ENCODE results near the gene CFAP221. TPM values are rescaled to one million over a fixed set of nuclear protein-coding genes. Genes with fewer than 3 reads are reported as not detected.

Gene CFAP221
- total and polyA plus RNA-seq, 4 experiments from 2014 or later = not detected

DNA sequence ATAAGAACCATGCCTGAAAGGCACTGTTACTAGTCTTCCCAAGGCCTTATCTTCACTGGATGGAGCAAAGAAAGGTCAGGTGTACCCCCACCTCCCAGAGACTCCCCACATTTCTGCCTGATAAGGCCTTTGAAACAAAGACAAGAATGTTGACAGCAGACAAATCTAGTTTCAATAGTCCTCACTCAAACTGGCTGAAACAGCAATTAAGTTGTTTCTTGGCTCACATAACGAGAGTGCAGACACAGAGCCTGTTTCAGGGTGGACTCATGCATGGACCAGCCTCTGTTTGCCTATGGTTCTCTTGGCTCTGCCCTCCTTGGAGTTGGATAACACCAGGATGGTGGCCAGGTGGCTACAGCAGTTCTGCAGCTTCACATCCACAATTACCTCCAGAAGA is 7.5 kb upstream of the CFAP221 start:
- Histone ChIP-seq H3K36me3 (ENCODE audit: insufficient read depth, low read length) (no peaks in the 10 kb centered on the region), H3K9me3 (ENCODE audit: control insufficient read depth in 1 of 2, low read length in 2 of 2) (peaks cover 0 to 8% of the 10 kb centered on the region in 2 donors), H3K27ac (ENCODE audit: low read depth, low read length) (no peak overlapping the region), H3K4me1 (ENCODE audit: insufficient read depth, low read length) (no peaks in the 10 kb centered on the region), H3K4me3 (ENCODE audit: low read length in 2 of 2) (no peak overlapping the region), H3K27me3 (ENCODE audit: insufficient read depth, low read length) (no peaks in the 10 kb centered on the region)
- peaks cover 7 to 11% of the 10 kb centered on the region in 2 donors for H3K27me3 Mint-ChIP-seq
- no peaks in the 10 kb centered on the region for H3K36me3 Mint-ChIP-seq
- H3K4me3 Mint-ChIP-seq = no peak overlapping the region
- H3K4me1 Mint-ChIP-seq = no peaks in the 10 kb centered on the region
- peaks cover 0 to 54% (median 33%) of the 10 kb centered on the region in 8 donors for H3K9me3 Mint-ChIP-seq
- intact Hi-C loops (cut with micrococcal nuclease) = no loop called here
- CTCF ChIA-PET (ENCODE audit: partially characterized antibody) = no interaction called here
- POLR2A ChIA-PET (ENCODE audit: partially characterized antibody) = no interaction called here
- H3K27ac Mint-ChIP-seq = no peak overlapping the region
- no peak for DNase-seq

GRCh38 chr2:119537792-119538191 is 6.5 kb upstream of the CFAP221 start:
- Mint-ChIP-seq H3K9me3 (peaks cover 0 to 46% (median 25%) of the 10 kb centered on the region in 8 donors), H3K27me3 (peaks cover 7 to 16% of the 10 kb centered on the region in 2 donors), H3K36me3 (no peaks in the 10 kb centered on the region), H3K4me3 (no peak overlapping the region), H3K27ac (no peak overlapping the region), H3K4me1 (no peaks in the 10 kb centered on the region)
- no peak for DNase-seq
- H3K4me1 ChIP-seq (ENCODE audit: insufficient read depth, low read length) = no peaks in the 10 kb centered on the region
- H3K36me3 ChIP-seq (ENCODE audit: insufficient read depth, low read length) = no peaks in the 10 kb centered on the region
- ChIA-PET CTCF (ENCODE audit: partially characterized antibody) (no interaction called here), POLR2A (ENCODE audit: partially characterized antibody) (no interaction called here)
- H3K27ac ChIP-seq (ENCODE audit: low read depth, low read length) = no peak overlapping the region
- intact Hi-C loops (cut with micrococcal nuclease) = no loop called here
- H3K9me3 ChIP-seq (ENCODE audit: control insufficient read depth in 1 of 2, low read length in 2 of 2) = peaks cover 0 to 8% of the 10 kb centered on the region in 2 donors
- no peak overlapping the region for H3K4me3 ChIP-seq (ENCODE audit: low read length in 2 of 2)
- no peaks in the 10 kb centered on the region for H3K27me3 ChIP-seq (ENCODE audit: insufficient read depth, low read length)

GRCh38 chr2:119541476-119541875 is 2.8 kb upstream of the CFAP221 start:
- H3K4me3 ChIP-seq (ENCODE audit: low read length in 2 of 2) = no peak overlapping the region
- Mint-ChIP-seq H3K4me1 (peaks cover 0 to 15% (median 6%) of the 10 kb centered on the region in 4 donors), H3K9me3 (peaks cover 0 to 26% (median 4%) of the 10 kb centered on the region in 8 donors), H3K27ac (no peak overlapping the region), H3K36me3 (no peaks in the 10 kb centered on the region), H3K4me3 (no peak overlapping the region), H3K27me3 (peaks cover 27 to 39% of the 10 kb centered on the region in 2 donors)
- ChIA-PET CTCF (ENCODE audit: partially characterized antibody) (no interaction called here), POLR2A (ENCODE audit: partially characterized antibody) (no interaction called here)
- H3K27me3 ChIP-seq (ENCODE audit: insufficient read depth, low read length) = peaks cover 7% of the 10 kb centered on the region
- H3K27ac ChIP-seq (ENCODE audit: low read depth, low read length) = no peak overlapping the region
- H3K4me1 ChIP-seq (ENCODE audit: insufficient read depth, low read length) = peaks cover 5% of the 10 kb centered on the region
- H3K9me3 ChIP-seq (ENCODE audit: control insufficient read depth in 1 of 2, low read length in 2 of 2) = no peaks in the 10 kb centered on the region
- no peak for DNase-seq
- no peaks in the 10 kb centered on the region for H3K36me3 ChIP-seq (ENCODE audit: insufficient read depth, low read length)
- intact Hi-C loops (cut with micrococcal nuclease) = no loop called here

DNA sequence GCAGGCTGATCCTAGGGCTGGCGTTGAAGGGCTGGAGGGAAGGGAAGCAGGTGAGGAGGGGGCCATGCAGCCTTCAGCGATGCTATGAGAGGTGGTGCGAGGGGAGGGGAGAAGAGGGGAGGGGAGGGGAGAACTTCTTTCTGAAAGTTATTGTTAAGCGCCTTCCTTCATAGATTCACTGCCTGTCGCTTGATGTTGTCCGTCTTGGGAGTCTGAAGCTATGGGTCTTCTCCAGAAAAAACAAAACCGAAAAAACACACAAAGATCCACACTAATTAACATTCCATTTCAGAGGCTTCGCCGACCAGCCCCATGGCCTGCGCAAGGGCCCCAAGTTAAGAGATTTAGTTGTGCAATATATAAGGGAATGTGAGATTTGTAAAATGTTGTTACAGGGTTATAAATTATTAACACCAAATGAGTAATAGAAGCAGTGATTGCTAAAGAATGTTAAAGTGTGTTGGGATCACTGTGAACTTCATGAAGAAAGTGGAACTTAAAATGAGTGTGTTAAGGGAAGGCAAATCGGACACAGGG is 758 bp downstream of the CFAP221 start:
- no peak overlapping the region for H3K4me3 ChIP-seq (ENCODE audit: low read length in 2 of 2)
- H3K4me1 ChIP-seq (ENCODE audit: insufficient read depth, low read length) = peaks cover 5% of the 10 kb centered on the region
- ChIA-PET POLR2A (ENCODE audit: partially characterized antibody) (no interaction called here), CTCF (ENCODE audit: partially characterized antibody) (no interaction called here)
- intact Hi-C loops (cut with micrococcal nuclease) = no loop called here
- peaks cover 0 to 15% (median 6%) of the 10 kb centered on the region in 4 donors for H3K4me1 Mint-ChIP-seq
- no peaks in the 10 kb centered on the region for H3K9me3 ChIP-seq (ENCODE audit: control insufficient read depth in 1 of 2, low read length in 2 of 2)
- H3K9me3 Mint-ChIP-seq = peaks cover 0 to 11% (median 2%) of the 10 kb centered on the region in 8 donors
- H3K27me3 ChIP-seq (ENCODE audit: insufficient read depth, low read length) = peaks cover 7% of the 10 kb centered on the region
- H3K36me3 Mint-ChIP-seq = no peaks in the 10 kb centered on the region
- no peak overlapping the region for H3K27ac Mint-ChIP-seq
- H3K27me3 Mint-ChIP-seq = peaks cover 31 to 42% of the 10 kb centered on the region in 2 donors
- H3K36me3 ChIP-seq (ENCODE audit: insufficient read depth, low read length) = no peaks in the 10 kb centered on the region
- H3K27ac ChIP-seq (ENCODE audit: low read depth, low read length) = no peak overlapping the region
- no peak for DNase-seq
- H3K4me3 Mint-ChIP-seq = peak overlapping the region in 7 of 8 donors; percentile 1 to 56 (median 43)

- DNase-seq = no peak
- no peak overlapping the region for H3K4me3 Mint-ChIP-seq
- no peak overlapping the region for H3K27ac ChIP-seq (ENCODE audit: low read depth, low read length)
- H3K4me3 ChIP-seq (ENCODE audit: low read length in 2 of 2) = no peak overlapping the region
- ChIA-PET CTCF (ENCODE audit: partially characterized antibody) (no interaction called here), POLR2A (ENCODE audit: partially characterized antibody) (no interaction called here)
- no peak overlapping the region for H3K27ac Mint-ChIP-seq
- no peaks in the 10 kb centered on the region for H3K36me3 Mint-ChIP-seq
- H3K9me3 ChIP-seq (ENCODE audit: control insufficient read depth in 1 of 2, low read length in 2 of 2) = no peaks in the 10 kb centered on the region
- peaks cover 5% of the 10 kb centered on the region for H3K4me1 ChIP-seq (ENCODE audit: insufficient read depth, low read length)
- no peaks in the 10 kb centered on the region for H3K36me3 ChIP-seq (ENCODE audit: insufficient read depth, low read length)
- H3K9me3 Mint-ChIP-seq = peaks cover 0 to 11% (median 2%) of the 10 kb centered on the region in 8 donors
- peaks cover 26 to 38% of the 10 kb centered on the region in 2 donors for H3K27me3 Mint-ChIP-seq
- peaks cover 0 to 15% (median 6%) of the 10 kb centered on the region in 4 donors for H3K4me1 Mint-ChIP-seq
- intact Hi-C loops (cut with micrococcal nuclease) = no loop called here
- H3K27me3 ChIP-seq (ENCODE audit: insufficient read depth, low read length) = peaks cover 7% of the 10 kb centered on the region
Observed at GRCh38 chr2:119545754-119546446, 1.7 kb downstream of the CFAP221 start.

- Mint-ChIP-seq H3K27me3 (peaks cover 26 to 36% of the 10 kb centered on the region in 2 donors), H3K4me3 (no peak overlapping the region)
- POLR2A ChIA-PET (ENCODE audit: partially characterized antibody) = no interaction called here
Observed at GRCh38 chr2:119546447-119546767, 2.2 kb downstream of the CFAP221 start.

DNA sequence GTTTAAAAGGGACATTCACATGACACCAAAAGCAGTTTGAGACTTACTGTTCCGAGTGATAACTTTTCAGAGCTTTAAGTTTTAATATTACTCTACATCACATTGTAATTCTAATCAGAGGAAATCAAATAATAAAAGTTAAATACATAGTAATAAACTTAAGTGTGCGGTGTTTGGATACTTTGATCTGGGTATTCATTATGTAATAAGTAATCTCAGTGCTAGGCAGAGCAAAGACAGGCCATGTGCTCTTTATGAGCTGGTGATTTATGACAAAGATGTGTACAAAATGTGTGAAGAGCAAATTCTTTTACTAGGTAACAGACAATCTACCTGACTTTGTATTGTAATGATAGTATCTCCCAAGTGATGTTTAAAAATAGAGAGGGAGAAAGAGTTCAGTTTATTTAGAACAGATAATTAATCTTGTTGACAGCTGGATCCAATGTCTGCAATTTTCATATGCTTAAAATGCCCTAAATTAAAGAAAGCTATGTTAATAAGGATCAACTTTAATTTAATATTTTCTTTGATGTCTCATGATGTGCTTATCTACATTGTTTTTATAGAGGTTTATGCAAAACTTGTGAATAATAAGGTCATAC is 4.4 kb downstream of the CFAP221 start:
- Histone ChIP-seq H3K4me3 (ENCODE audit: low read length in 2 of 2) (no peak overlapping the region), H3K4me1 (ENCODE audit: insufficient read depth, low read length) (peaks cover 5% of the 10 kb centered on the region), H3K27me3 (ENCODE audit: insufficient read depth, low read length) (no peaks in the 10 kb centered on the region), H3K9me3 (ENCODE audit: control insufficient read depth in 1 of 2, low read length in 2 of 2) (no peaks in the 10 kb centered on the region), H3K27ac (ENCODE audit: low read depth, low read length) (no peak overlapping the region), H3K36me3 (ENCODE audit: insufficient read depth, low read length) (no peaks in the 10 kb centered on the region)
- H3K36me3 Mint-ChIP-seq = no peaks in the 10 kb centered on the region
- peaks cover 0 to 5% (median 1%) of the 10 kb centered on the region in 8 donors for H3K9me3 Mint-ChIP-seq
- DNase-seq = no peak
- H3K4me1 Mint-ChIP-seq = peaks cover 0 to 11% (median 3%) of the 10 kb centered on the region in 4 donors
- intact Hi-C loops (cut with micrococcal nuclease) = no loop called here
- H3K27ac Mint-ChIP-seq = no peak overlapping the region
- ChIA-PET POLR2A (ENCODE audit: partially characterized antibody) (no interaction called here), CTCF (ENCODE audit: partially characterized antibody) (no interaction called here)
- no peak overlapping the region for H3K4me3 Mint-ChIP-seq
- peaks cover 19 to 27% of the 10 kb centered on the region in 2 donors for H3K27me3 Mint-ChIP-seq

More at GRCh38 chr2:119546447-119546767, 2.2 kb downstream of the CFAP221 start:
- peaks cover 0 to 10% (median 2%) of the 10 kb centered on the region in 8 donors for H3K9me3 Mint-ChIP-seq
- no peak for DNase-seq
- intact Hi-C loops (cut with micrococcal nuclease) = no loop called here
- Histone ChIP-seq H3K27me3 (ENCODE audit: insufficient read depth, low read length) (peaks cover 7% of the 10 kb centered on the region), H3K27ac (ENCODE audit: low read depth, low read length) (no peak overlapping the region), H3K9me3 (ENCODE audit: control insufficient read depth in 1 of 2, low read length in 2 of 2) (no peaks in the 10 kb centered on the region), H3K4me3 (ENCODE audit: low read length in 2 of 2) (no peak overlapping the region), H3K36me3 (ENCODE audit: insufficient read depth, low read length) (no peaks in the 10 kb centered on the region), H3K4me1 (ENCODE audit: insufficient read depth, low read length) (peaks cover 5% of the 10 kb centered on the region)
- H3K27ac Mint-ChIP-seq = no peak overlapping the region
- CTCF ChIA-PET (ENCODE audit: partially characterized antibody) = no interaction called here
- H3K36me3 Mint-ChIP-seq = no peaks in the 10 kb centered on the region
- H3K4me1 Mint-ChIP-seq = peaks cover 0 to 15% (median 6%) of the 10 kb centered on the region in 4 donors
